Stimulated activated naive CD4-positive, alpha-beta T cell treated with Interleukin-2 at 50 U/mL for 16 hours (primary cell): Measurements from ENCODE around the gene CNDP2.
"Not testable (repeated sequence)": the region's sequence is repeated elsewhere in the genome, so short reads cannot be mapped to it uniquely, and the experiment has no call there.

Experiments used
- DNase-seq: peaks from one replicate; lab custom pipeline; 2025; lab: John Stamatoyannopoulos, UW

Gene CNDP2

GRCh38 chr18:74534981-74535649, 39.0 kb downstream of the CNDP2 start:
- DNase-seq, result no peak

GRCh38 chr18:74539289-74539688, 43.1 kb downstream of the CNDP2 start:
- no peak for DNase-seq

- no peak for DNase-seq
Observed at GRCh38 chr18:74540652-74541421, 44.7 kb downstream of the CNDP2 start.

- no peak for DNase-seq
Observed at GRCh38 chr18:74541703-74542555, 45.8 kb downstream of the CNDP2 start.

- no peak for DNase-seq
Observed at GRCh38 chr18:74544898-74545297, 48.7 kb downstream of the CNDP2 start.

GRCh38 chr18:74546007-74546406, 49.8 kb downstream of the CNDP2 start:
- DNase-seq, result no peak

- DNase-seq, result no peak
Observed at GRCh38 chr18:74546751-74547530, 50.8 kb downstream of the CNDP2 start.

GRCh38 chr18:74547860-74548259, 51.7 kb downstream of the CNDP2 start:
- DNase-seq, result no peak

GRCh38 chr18:74549591-74550104, 53.5 kb downstream of the CNDP2 start:
- DNase-seq, result no peak

GRCh38 chr18:74550886-74551285, 54.7 kb downstream of the CNDP2 start:
- DNase-seq, result no peak

- DNase-seq, result no peak
Observed at GRCh38 chr18:74551452-74551851, 55.3 kb downstream of the CNDP2 start.

GRCh38 chr18:74551936-74552555, 55.9 kb downstream of the CNDP2 start:
- peak; percentile 71 for DNase-seq

- DNase-seq, result no peak
Observed at GRCh38 chr18:74556126-74556525, 60.0 kb downstream of the CNDP2 start.

GRCh38 chr18:74558096-74558495, 61.9 kb downstream of the CNDP2 start:
- no peak for DNase-seq

GRCh38 chr18:74562131-74562730, 66.1 kb downstream of the CNDP2 start:
- DNase-seq, result no peak

GRCh38 chr18:74562775-74563174, 66.6 kb downstream of the CNDP2 start:
- no peak for DNase-seq

- DNase-seq, result no peak
Observed at GRCh38 chr18:74563999-74564398, 67.8 kb downstream of the CNDP2 start.

- not testable (repeated sequence) for DNase-seq
Observed at GRCh38 chr18:74565164-74565563, 69.0 kb downstream of the CNDP2 start.

GRCh38 chr18:74565993-74566392, 69.8 kb downstream of the CNDP2 start:
- not testable (repeated sequence) for DNase-seq

GRCh38 chr18:74567822-74568221, 71.7 kb downstream of the CNDP2 start:
- no peak for DNase-seq

- no peak for DNase-seq
Observed at GRCh38 chr18:74569401-74569800, 73.2 kb downstream of the CNDP2 start.
